ENCODE measurements around the gene OPRL1. TPM values are rescaled to one million over a fixed set of nuclear protein-coding genes. Genes with fewer than 3 reads are reported as not detected.
A peak's percentile ranks its signal among the peaks of the same experiment; 100 is the strongest.

The OPRL1 gene
- total RNA-seq, 1 donor from 2014 or later = 10.2 TPM

GRCh38 chr20:64037199-64037497 is 42.7 kb upstream of the OPRL1 start:
- Mint-ChIP-seq H3K36me3 (ENCODE audit: low read depth, unreplicated experiment) (no peaks in the 10 kb centered on the region), H3K9me3 (ENCODE audit: unreplicated experiment) (no peaks in the 10 kb centered on the region), H3K27me3 (ENCODE audit: unreplicated experiment) (peaks cover 11% of the 10 kb centered on the region), H3K4me3 (ENCODE audit: unreplicated experiment) (peak overlapping the region; percentile 90), H3K4me1 (ENCODE audit: unreplicated experiment) (peaks cover 32% of the 10 kb centered on the region), H3K27ac (ENCODE audit: unreplicated experiment) (no peak overlapping the region)
- TF ChIP-seq CTCF (IDR thresholded peaks at IDR 0.05; ENCODE audit: unreplicated experiment) = no peak
- DNase-seq (ENCODE audit: low spot score) = no peak

GRCh38 chr20:64037498-64038213 is 42.2 kb upstream of the OPRL1 start:
- no peak for DNase-seq (ENCODE audit: low spot score)
- TF ChIP-seq CTCF (IDR thresholded peaks at IDR 0.05; ENCODE audit: unreplicated experiment) = no peak
- Mint-ChIP-seq H3K27me3 (ENCODE audit: unreplicated experiment) (peaks cover 11% of the 10 kb centered on the region), H3K4me3 (ENCODE audit: unreplicated experiment) (peak overlapping the region; percentile 90), H3K4me1 (ENCODE audit: unreplicated experiment) (peaks cover 32% of the 10 kb centered on the region), H3K9me3 (ENCODE audit: unreplicated experiment) (no peaks in the 10 kb centered on the region), H3K36me3 (ENCODE audit: low read depth, unreplicated experiment) (no peaks in the 10 kb centered on the region), H3K27ac (ENCODE audit: unreplicated experiment) (peak overlapping the region; percentile 61)

- Mint-ChIP-seq H3K4me3 (ENCODE audit: unreplicated experiment) (no peak overlapping the region), H3K9me3 (ENCODE audit: unreplicated experiment) (no peaks in the 10 kb centered on the region), H3K27ac (ENCODE audit: unreplicated experiment) (no peak overlapping the region), H3K4me1 (ENCODE audit: unreplicated experiment) (peaks cover 32% of the 10 kb centered on the region), H3K27me3 (ENCODE audit: unreplicated experiment) (peaks cover 11% of the 10 kb centered on the region), H3K36me3 (ENCODE audit: low read depth, unreplicated experiment) (no peaks in the 10 kb centered on the region)
- TF ChIP-seq CTCF (IDR thresholded peaks at IDR 0.05; ENCODE audit: unreplicated experiment) = no peak
- DNase-seq (ENCODE audit: low spot score) = no peak
Observed at GRCh38 chr20:64038224-64038564, 41.7 kb upstream of the OPRL1 start.

- DNase-seq (ENCODE audit: low spot score) = peak; percentile 98
- H3K9me3 Mint-ChIP-seq (ENCODE audit: unreplicated experiment) = no peaks in the 10 kb centered on the region
- no peak overlapping the region for H3K27ac Mint-ChIP-seq (ENCODE audit: unreplicated experiment)
Observed at GRCh38 chr20:64038565-64039292, 41.2 kb upstream of the OPRL1 start.

More at GRCh38 chr20:64038565-64039292, 41.2 kb upstream of the OPRL1 start:
- peaks cover 14% of the 10 kb centered on the region for H3K27me3 Mint-ChIP-seq (ENCODE audit: unreplicated experiment)
- peak; percentile 68 for TF ChIP-seq CTCF (IDR thresholded peaks at IDR 0.05; ENCODE audit: unreplicated experiment)
- no peaks in the 10 kb centered on the region for H3K36me3 Mint-ChIP-seq (ENCODE audit: low read depth, unreplicated experiment)
- H3K4me3 Mint-ChIP-seq (ENCODE audit: unreplicated experiment) = peak overlapping the region; percentile 62
- H3K4me1 Mint-ChIP-seq (ENCODE audit: unreplicated experiment) = peaks cover 35% of the 10 kb centered on the region

Measured in endothelial cell (in vitro differentiated cells).